ENCODE data around the gene FGFRL1. TPM values are rescaled to one million over a fixed set of nuclear protein-coding genes. Genes with fewer than 3 reads are reported as not detected.

FGFRL1 gene
- total RNA-seq, 1 experiment from 2014 or later = 26.1 TPM

GRCh38 chr4:996997-997374, 14.4 kb upstream of the FGFRL1 start:
- TF ChIP-seq, protein P1, sequence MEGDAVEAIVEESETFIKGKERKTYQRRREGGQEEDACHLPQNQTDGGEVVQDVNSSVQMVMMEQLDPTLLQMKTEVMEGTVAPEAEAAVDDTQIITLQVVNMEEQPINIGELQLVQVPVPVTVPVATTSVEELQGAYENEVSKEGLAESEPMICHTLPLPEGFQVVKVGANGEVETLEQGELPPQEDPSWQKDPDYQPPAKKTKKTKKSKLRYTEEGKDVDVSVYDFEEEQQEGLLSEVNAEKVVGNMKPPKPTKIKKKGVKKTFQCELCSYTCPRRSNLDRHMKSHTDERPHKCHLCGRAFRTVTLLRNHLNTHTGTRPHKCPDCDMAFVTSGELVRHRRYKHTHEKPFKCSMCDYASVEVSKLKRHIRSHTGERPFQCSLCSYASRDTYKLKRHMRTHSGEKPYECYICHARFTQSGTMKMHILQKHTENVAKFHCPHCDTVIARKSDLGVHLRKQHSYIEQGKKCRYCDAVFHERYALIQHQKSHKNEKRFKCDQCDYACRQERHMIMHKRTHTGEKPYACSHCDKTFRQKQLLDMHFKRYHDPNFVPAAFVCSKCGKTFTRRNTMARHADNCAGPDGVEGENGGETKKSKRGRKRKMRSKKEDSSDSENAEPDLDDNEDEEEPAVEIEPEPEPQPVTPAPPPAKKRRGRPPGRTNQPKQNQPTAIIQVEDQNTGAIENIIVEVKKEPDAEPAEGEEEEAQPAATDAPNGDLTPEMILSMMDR (conservative IDR thresholded peaks at IDR 0.05) = no peak
- no peak overlapping the region for H4K5ac ChIP-seq (ENCODE audit: insufficient read length, low read depth, low read length)
- peaks cover 0 to 2% of the 10 kb centered on the region in 2 experiments; a peak in 1 of 5 replicates for H3K9me3 Mint-ChIP-seq

More at GRCh38 chr4:996997-997374, 14.4 kb upstream of the FGFRL1 start:
- H4K8ac ChIP-seq (replicated peaks; ENCODE audit: insufficient read length, low read depth, low read length) = no peak overlapping the region
- no peak overlapping the region for H3K27ac ChIP-seq (ENCODE audit: insufficient read length, low read depth, low read length)
- H3K79me2 ChIP-seq (ENCODE audit: insufficient read depth, low read length) = no peaks in the 10 kb centered on the region
- H3K4ac ChIP-seq (ENCODE audit: low read depth, low read length) = no peak overlapping the region
- H3K79me1 ChIP-seq (ENCODE audit: insufficient read depth, low read depth, low read length, poor library complexity, severe bottlenecking) = no peaks in the 10 kb centered on the region
- no peak overlapping the region for H2BK20ac ChIP-seq (ENCODE audit: low read depth, low read length, poor library complexity, severe bottlenecking)
- no peaks in the 10 kb centered on the region for H3K4me1 ChIP-seq (ENCODE audit: insufficient read depth, low read length)
- no peak overlapping the region for H2BK120ac ChIP-seq (ENCODE audit: low read depth, low read length, poor library complexity, severe bottlenecking)
- no peak overlapping the region for H2BK12ac ChIP-seq (ENCODE audit: insufficient read length, low read depth, low read length)
- no CpG with 5 or more reads among the region's 25 CpGs for WGBS (ENCODE audit: extremely low coverage, insufficient read length, low lambda C conversion rate)
- H3K4me3 Mint-ChIP-seq = peak overlapping the region; percentile 43 to 70; a peak in 4 of 5 replicates
- H3K27me3 Mint-ChIP-seq (ENCODE audit: low read depth) = peaks cover 63% of the 10 kb centered on the region
- H3K9me3 ChIP-seq (ENCODE audit: control insufficient read depth, low read depth, low read length) = no peaks in the 10 kb centered on the region
- H2BK15ac ChIP-seq (ENCODE audit: low read depth, low read length) = no peak overlapping the region
- no peaks in the 10 kb centered on the region for H4K20me1 ChIP-seq (ENCODE audit: control insufficient read depth, insufficient read depth, insufficient read length)
- no peak overlapping the region for H2AFZ ChIP-seq (ENCODE audit: low read length)
- H3K23me2 ChIP-seq (ENCODE audit: insufficient read length, low read depth, low read length, poor library complexity, severe bottlenecking) = peaks cover 4% of the 10 kb centered on the region
- H3K27ac Mint-ChIP-seq = no peak overlapping the region
- H4K91ac ChIP-seq (ENCODE audit: insufficient read length, low read depth, low read length) = no peak overlapping the region
- H3K27me3 ChIP-seq (ENCODE audit: insufficient read depth, low read length) = peaks cover 29% of the 10 kb centered on the region; the same call in 1 of the 2 replicates
- no peak overlapping the region for H3T11ph ChIP-seq (ENCODE audit: low read length)
- DNase-seq = no peak
- H3K4me2 ChIP-seq (ENCODE audit: insufficient read depth, insufficient read length, low read length) = no peak overlapping the region
- no peak overlapping the region for H3K18ac ChIP-seq (ENCODE audit: insufficient read length, low read depth, low read length)
- H3K23ac ChIP-seq (ENCODE audit: insufficient read length, low read depth, low read length) = no peak overlapping the region
- no peaks in the 10 kb centered on the region for H3K36me3 Mint-ChIP-seq (ENCODE audit: insufficient read depth in 1 of 3, low read depth in 3 of 3)
- H3K56ac ChIP-seq (ENCODE audit: insufficient read length, low read depth, low read length) = no peak overlapping the region
- 0 out of 4 replicates have a peak, but pooled peaks cover 0 to 2% of the 10 kb centered on the region in 2 experiments for H3K4me1 Mint-ChIP-seq
- no peak overlapping the region for H3K9ac ChIP-seq (ENCODE audit: extremely low read depth, insufficient read length, low read length)
- H2BK5ac ChIP-seq (ENCODE audit: insufficient read length, low read length) = no peak overlapping the region
- H3K14ac ChIP-seq (ENCODE audit: insufficient read depth, low read length) = no peak overlapping the region
- H2AK5ac ChIP-seq (ENCODE audit: insufficient read length, low read length) = no peak overlapping the region

Measured in H9 (cell line).